ENCODE results near the gene GABRG3.

GRCh38 chr15:27183201-27183600 is 212.2 kb downstream of the GABRG3 start:
- no peak for TF ChIP-seq CTCF (IDR thresholded peaks at IDR 0.05; ENCODE audit: poor library complexity)
- TF ChIP-seq EZH2 (IDR thresholded peaks at IDR 0.05; ENCODE audit: borderline replicate concordance): no peak
